Measurements from ENCODE around the gene HES2.
"Not testable (repeated sequence)": the region's sequence is repeated elsewhere in the genome, so short reads cannot be mapped to it uniquely, and the experiment has no call there.

- TF ChIP-seq CTCF (conservative IDR thresholded peaks at IDR 0.05; ENCODE audit: low read depth in 2 of 2); ZNF114 (CRISPR knock-in tag; IDR thresholded peaks at IDR 0.05); EZH2phosphoT487 (IDR thresholded peaks at IDR 0.05; ENCODE audit: unreplicated experiment); REST (IDR thresholded peaks at IDR 0.05; ENCODE audit: unreplicated experiment); POLR2AphosphoS5 (IDR thresholded peaks at IDR 0.05; ENCODE audit: low read depth); ETS1 (IDR thresholded peaks at IDR 0.05); EZH2 (IDR thresholded peaks at IDR 0.05; ENCODE audit: low read depth, unreplicated experiment): not testable (repeated sequence)
Observed at GRCh38 chr1:6445929-6446328, 26.2 kb upstream of the HES2 start.
